ENCODE data around the gene IGSF3.
A peak's percentile ranks its signal among the peaks of the same experiment; 100 is the strongest.

IGSF3 gene

DNA sequence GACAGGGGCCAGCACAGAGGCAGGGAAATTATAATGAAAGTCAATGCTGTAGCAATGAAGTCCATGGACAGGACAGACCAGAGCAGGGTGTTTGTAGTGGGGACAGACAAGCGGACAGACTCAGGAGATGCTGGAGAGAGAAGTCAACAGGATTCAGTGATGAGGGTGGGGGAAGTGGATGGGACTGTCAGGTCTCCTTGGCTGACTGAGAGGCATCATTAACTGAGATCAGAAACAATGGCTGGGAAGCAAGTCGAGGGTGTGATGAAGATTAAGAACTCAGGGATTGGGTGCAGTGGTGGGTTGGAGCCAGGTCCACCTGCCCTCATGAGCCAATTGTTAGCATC, 122.2 kb downstream of the IGSF3 start:
- DNase-seq = no peak

DNA sequence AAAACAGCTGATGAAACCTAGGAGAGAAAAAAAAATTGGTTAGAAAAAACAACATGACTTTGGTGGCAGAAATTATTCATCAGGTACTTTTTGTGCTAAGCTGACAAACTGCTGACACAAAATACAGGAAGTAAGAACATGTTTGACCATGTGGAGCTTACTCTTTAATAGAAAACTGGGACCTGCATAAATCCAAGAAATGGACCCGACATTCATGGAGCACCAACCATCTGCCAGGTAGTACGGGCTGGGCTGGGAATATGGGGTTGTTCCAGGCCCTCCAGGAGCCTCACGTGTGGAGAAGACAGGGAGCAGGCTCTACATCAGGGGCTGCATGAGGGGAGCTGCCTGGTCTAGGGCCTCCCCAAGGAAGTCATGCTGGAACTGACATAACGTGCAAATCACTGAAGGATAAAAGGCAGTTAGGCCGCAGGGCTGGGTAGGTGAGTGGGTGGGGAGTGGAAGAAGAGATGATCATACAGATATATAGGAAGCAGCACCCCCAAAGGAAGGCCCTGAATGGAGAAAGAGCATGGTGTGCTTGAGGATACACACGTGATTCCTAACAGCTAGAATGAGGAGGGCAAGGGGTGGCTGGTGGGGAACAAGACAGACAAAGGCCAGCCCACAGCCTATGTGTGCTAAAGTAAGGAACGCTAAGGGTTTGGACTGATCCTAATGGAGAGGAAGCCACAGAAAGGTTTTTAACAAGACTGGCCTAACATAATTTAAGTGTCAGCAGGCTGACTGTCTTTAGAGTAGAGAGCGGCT, 122.8 kb downstream of the IGSF3 start:
- no peak for DNase-seq

DNA sequence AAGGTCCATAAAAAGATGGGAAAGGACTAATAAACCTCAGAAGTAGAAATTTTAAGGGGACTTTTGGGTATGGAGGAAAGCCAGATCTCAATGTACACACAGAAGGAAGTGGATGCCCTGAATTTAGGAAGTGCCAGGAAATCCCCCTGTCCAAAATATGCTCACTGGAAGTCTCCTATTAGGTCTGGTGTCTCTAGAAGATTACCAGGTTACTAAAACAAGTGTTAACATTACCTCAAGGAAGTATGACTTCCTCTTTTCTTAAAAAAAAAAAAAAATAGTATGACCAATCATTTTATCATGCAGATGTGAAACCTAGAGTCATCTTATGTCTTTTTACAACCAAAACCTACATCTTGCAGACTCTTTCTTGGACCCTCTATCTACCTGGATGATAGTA, 127.4 kb downstream of the IGSF3 start:
- no peak for DNase-seq

DNA sequence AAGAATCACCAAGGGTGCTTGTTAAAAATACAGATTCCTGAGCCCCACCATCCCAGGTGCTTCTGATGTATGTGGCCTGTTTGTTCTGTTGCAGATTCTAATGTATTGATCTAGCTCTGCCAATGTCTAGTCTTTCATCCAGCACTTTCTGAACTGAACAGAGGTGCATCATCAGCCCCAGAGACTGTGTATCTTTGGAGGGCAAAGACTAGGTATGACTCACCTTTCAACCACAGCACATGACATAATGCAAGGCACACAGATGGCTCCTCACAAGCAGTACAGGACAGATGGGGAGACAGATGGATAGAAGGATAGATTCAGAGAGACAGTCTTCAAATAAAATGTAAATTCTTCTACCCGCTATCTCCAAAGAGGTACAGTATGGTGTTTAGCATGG, 129.0 kb downstream of the IGSF3 start:
- peak; percentile 44 for DNase-seq

DNA sequence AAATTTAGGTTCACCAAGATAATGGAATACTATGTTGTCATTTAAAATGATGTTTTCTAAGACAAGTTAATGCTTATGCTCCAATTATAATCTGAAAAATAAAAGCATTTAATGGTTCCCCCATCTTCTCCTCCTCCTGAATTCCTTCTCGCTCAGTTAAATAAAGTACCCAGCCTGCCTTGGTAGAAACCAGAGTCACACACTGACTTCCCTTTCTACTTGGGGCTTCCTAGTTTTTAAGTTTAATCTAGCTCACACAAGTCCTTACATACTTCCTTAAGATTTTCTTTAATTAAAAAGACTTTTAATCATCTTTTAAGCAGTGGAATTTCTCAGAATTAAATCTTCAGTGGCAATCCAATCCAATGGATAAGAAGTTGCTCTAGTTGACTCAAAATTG, 129.6 kb downstream of the IGSF3 start:
- no peak for DNase-seq

DNA sequence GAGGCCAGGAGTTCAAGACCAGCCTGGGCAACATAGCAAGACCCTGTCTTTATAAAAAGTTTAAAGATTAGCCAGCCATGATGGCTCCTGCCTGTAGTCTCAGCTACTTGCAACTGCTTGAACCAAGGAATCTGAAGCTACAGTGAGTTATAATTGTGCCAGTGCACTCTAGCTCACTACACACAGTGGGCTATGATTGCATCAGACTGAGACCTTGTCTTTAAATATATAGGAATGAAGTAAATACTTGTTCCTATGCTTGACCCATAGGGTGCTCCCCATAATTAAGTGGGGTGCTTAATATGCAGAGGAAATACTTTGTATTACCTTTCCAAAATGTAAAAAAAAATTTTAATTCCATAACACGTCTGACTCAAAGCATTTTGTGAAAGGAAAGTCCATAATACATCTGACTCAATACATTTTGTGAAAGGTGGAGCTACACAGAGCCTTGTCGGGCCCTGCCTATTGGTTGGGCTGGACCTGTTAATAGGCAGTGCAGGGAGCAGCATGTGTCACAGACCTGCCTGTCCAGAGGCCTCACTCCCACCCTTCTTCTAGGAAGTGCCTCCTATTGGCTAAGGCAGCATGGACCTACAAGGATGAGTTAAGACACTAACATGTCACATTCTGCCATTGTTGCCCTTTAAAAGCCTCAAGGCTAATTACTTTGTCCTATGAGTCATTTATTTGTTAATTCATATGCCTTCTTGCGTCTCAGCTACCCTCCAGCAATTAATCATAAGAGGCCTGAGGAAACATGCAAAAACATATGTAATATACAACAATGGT, 130.3 kb downstream of the IGSF3 start:
- DNase-seq = peak; percentile 7

DNA sequence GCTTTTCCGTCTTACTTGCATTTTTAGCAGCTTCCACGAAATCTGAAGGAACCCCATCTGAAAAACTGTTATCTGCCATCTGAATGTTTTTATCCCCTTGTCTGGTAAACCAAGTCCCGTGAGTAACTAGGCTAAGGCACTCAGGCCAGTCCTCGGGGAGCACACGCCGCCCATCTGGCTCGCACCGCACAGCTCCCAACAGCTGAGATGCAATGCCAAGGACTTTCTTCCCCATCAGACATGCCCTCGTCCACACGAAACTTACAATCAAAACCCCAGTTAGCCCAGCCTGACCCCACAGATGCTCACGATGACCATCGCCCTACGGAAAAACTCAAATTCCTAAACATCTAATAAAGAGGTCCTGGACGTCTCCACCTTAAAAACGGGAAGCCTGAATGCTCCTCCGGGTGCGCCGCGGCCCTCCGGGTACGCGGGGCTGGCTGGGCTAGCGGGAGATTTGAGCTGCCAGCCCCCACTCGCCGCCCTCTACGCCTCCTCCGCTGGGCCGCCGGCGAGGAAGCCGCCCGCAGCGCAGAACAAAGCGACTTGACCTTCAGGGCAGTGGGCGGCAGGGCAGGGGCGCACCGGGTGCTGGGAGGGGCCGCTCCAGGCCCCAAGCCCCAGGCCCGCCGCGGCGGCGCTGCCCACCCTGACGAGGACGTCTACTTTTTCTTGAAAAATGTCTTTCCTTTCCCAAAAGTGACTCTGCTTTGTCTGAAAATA, 133.4 kb downstream of the IGSF3 start:
- no peak for DNase-seq

DNA sequence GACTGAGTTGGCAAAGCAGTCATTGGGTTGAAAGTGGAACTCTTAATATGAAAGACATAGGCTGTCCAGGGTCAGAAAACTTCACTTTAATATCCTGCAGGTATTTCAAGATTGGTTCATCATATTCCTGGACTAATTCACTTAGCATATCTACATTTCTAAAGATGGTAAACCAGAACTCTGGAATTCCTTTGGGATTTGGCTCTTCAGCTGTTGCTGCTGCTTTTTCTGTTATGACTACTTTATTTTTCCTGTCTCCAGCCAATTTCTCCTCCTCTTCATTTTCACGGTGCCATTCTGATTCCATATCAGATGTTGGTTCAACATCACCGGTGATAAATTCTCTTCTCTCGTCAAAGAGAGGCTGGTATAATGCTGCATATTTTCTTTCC, 134.1 kb downstream of the IGSF3 start:
- DNase-seq = no peak

DNA sequence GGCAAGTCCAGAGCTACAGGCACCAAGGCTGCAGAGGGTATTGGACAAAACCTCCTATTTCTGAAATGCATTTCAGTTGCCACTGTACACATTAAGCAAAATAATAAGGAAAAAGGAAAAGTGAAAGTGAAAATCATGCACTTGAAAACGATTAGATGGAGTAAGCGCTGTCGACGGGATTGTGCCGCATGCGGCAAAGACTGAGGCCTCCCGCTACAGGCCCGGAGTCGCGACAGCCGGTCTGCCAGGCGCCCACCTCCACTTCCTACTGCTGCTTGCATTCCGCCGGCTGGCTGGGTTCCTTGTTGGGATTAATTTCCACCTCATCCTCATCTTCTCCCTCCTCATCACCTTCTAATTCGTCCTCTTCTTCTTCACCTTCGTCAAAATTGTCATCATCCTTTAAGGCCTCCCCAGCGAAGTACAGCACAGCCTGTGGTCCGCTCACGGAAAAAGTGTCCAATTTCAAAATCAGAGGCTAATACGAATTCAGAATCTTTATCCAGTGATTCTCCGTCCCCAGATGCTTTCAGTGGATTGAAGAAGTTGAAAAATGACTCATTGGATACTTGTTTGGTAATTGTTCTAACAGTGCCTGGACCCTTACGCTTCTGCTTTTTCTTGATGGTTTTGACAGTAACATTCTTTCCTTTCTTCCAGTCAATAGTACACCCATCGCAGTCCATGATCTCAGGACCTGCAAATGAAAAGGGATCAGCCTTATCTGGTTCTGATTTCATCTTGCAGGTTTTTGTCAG, 134.7 kb downstream of the IGSF3 start:
- no peak for DNase-seq

DNA sequence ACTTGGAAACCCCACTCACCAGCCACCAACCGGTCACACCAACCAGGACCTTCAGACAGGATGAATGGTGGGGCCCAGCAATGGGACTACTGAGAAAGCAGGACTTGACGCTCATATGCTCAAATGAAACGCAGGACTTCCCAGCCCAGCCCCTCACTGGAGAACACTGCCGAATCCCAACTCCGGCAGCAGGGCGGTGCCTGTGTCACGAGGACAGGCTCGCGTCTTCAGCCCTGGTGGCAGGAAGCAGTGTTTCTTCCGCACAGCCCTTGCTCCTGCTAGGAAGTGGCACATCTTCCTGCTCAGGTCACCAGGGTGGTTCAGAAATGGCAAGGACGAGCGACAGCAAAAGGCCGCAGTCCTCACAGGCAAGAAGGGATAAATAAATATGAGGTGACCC, 135.6 kb downstream of the IGSF3 start:
- DNase-seq = no peak

DNA sequence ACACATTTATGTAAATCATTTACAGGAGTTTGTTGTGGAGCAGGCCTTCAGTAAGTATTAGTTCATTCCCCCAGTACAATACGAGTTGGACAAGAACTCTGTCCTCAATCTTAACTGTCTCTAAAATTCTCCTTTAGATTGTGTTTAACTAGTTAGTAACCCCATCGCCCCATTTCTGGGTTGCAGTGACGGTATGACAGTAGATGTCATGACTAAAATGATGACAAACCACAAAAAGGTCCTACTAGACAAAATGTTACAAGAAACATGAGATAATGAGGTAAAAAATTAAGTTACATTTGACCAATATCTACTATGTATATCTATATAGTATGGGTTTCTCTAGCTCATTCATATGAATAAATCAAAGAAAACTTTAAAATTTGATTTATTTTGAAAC, 137.9 kb downstream of the IGSF3 start:
- no peak for DNase-seq

DNA sequence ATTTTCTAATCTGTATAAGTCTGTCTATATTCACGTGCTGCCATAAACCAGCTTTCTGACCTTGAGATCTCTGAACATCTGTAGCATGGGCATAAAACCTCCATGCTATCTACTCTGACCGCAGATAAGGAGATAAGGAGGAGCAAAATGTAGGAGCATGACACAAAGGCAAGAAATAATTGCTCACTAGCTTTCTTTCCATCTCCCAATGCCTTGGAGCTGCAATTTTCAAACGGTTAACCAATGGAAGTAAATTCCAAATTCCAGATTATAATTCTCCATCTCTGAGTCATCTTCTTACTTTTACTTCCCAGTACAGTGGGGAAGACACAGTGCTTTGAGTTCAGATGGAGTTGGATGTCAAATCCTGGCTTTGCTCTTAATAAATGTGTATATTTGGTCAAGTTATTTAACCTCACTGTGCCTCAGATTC, 138.3 kb downstream of the IGSF3 start:
- peak; percentile 46 for DNase-seq

DNA sequence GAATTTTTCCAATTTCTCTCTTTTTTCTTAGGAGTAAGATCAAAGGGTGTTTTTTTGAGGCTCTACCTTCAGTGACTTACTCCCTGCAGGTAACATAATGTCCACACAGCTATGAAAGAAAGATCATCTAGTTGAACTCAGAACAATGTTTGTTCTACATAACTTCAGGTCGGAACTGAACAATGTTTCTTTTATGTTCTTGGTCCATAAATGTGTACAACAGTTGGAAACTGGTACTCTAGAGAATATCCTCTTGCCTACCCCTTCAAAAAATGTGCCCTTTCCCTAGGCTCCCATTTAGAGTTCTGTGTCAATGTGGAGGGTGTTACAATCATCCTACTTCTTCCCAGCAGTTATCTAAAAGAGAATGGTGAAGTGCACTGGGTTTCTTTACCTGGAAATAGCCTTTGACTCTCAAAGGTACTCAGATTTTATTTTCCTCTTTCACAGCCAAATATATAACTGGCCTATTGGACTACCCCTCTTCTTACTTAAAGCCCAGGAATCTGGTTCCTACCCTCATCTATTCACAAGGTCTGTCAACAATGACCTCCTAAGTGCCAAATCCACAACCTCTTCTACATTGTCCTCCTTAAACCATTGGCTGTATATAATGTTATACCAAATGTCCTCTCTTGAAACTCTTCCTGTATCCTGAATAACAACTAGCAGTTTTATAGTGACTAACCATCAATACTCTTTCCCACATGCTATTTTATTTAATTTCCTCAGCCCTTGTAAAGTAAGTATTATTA, 139.0 kb downstream of the IGSF3 start:
- DNase-seq = no peak

DNA sequence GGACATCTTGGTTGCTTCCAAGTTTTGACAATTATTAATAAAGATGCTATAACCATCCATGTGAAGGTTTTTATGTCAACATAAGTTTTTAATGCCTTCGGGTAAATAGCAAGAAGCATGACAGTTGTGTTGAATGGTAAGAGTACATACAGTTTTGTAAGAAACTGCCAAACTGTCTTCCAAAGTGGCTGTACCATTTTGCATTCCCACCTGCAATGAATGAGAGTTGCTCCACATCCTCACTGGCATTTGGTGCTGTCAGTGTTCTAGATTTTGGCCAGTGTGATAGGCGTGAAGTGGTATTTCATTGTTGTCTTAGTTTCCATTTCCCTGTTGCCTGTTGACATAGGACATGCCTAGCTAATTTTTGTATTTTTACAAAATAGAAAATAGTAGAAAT, 142.1 kb downstream of the IGSF3 start:
- no peak for DNase-seq

Measured in NCI-H226 (cell line).